Activated T-helper 1 cell treated with anti-CD3 and anti-CD28 coated beads, Interleukin-2, amount 50 U/mL, for 16 hours (primary cell): ENCODE measurements around the gene TP53INP2.
"Not testable (repeated sequence)": the region's sequence is repeated elsewhere in the genome, so short reads cannot be mapped to it uniquely, and the experiment has no call there.

Experiments
- DNase-seq, 2 donors: peaks; one replicate each; pipeline ENCODE4 v3.0.0-alpha.2; 2020; ENCODE audit warnings: low read depth in 1 of 2, low spot score in 1 of 2

The TP53INP2 gene, protein sequence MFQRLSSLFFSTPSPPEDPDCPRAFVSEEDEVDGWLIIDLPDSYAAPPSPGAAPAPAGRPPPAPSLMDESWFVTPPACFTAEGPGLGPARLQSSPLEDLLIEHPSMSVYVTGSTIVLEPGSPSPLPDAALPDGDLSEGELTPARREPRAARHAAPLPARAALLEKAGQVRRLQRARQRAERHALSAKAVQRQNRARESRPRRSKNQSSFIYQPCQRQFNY

DNA sequence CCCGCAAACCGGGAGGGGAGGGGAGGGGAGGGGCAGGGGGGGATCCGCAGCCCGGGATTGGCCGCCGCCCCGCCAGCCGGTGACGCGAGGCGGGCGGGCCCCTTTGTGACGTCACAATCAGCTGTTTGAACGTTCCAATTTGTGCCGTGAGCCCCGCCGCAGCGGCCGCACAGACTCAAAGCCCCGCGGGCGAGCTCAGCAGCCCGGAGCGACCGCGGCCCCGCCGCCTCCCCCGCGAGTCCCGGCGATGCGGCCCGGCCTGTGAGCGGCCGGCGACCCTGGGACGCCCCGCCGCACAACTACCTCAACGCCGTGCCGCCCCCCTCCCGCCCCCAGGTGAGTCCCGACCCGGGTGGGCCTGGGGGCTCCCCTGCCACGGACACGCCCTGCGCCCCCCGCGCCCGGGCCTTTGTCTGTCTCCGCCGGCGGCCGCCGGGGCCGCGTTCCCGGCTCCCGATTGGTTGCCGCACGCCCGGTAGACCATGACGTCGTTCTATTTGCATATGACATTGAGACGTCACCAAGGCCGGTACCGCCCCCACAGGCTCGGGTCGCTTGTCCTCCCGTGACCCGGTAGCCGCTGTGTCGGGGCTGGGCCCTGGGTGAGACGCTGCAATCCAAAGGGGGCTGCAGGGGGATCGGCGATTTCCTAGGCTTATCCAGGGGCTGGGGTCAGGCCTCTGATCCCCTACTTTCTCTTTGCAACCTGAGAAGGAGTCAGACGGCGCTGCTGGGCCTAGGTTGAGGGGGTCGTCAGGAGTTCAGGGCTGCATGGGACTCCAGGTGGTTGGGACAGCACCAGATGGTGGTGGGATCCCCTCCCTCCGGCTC lies at the start of gene TP53INP2:
TP53INP2 (plus strand) TSS at position 168 of the 831 bp plus-strand sequence. CDS start 4,396 bp downstream, outside the sequence.
- DNase-seq = peak; percentile 61 to 77

DNA sequence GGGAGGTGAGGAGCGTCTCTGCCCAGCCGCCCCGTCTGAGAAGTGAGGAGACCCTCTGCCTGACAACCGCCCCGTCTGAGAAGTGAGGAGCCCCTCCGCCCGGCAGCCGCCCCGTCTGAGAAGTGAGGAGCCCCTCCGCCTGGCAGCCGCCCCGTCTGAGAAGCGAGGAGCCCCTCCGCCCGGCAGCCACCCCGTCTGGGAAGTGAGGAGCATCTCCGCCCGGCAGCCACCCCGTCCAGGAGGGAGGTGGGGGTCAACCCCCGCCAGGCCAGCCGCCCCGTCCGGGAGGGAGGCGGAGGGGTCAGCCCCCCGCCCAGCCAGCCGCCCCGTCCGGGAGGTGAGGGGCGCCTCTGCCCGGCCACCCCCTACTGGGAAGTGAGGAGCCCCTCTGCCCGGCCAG lies 45.5 kb upstream of the TP53INP2 start:
- not testable (repeated sequence) for DNase-seq

DNA sequence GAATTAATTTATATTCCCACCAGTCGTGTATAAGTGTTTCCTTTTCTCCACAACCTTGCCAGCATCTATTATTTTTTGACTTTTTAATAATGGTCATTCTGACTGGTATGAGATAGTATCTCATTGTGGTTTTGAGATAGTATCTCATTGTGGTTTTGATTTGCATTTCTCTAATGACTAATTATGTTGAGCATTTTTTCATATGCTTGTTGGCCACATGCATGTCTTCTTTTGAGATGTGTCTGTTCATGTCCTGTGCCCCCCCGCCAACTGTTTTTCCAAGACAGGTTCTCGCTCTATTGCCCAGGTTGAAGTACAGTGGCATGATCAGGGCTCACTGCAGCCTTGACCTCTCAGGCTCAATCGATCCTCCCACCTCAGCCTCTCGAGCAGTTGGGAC lies 42.3 kb upstream of the TP53INP2 start:
- not testable (repeated sequence) for DNase-seq

DNA sequence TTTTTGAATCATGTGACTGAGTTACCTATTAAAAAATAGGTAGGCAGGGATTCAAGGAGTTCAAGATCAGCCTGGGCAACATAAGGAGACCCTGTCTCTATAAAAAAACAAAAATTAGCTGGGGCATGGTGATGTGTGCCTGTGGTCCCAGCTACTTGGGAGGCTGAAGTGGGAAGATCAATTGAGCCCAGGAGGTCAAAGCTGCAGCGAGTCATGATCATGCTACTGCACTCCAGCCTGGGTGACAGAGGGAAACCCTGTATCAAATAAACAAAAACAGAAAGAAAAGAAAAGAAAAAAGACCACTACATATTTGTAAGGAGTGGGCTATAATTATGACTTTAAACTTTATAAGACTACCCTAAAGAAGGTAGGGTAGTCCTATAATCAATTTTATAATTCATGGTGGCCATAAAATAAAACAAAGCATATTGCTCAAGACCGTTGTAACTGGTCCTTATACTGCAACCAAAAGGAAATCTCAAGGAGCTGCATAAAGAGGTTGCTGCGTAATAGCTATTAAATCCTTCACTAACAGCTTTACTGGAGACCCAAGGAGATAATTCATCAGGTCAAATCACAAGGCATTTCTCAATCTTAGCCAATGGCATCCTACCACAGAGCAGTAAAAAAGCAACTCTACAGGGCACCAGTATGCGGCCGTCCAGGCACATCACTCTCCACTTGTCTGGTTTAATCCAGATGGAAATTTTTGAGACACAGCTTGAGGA lies 40.8 kb upstream of the TP53INP2 start:
- no peak for DNase-seq

DNA sequence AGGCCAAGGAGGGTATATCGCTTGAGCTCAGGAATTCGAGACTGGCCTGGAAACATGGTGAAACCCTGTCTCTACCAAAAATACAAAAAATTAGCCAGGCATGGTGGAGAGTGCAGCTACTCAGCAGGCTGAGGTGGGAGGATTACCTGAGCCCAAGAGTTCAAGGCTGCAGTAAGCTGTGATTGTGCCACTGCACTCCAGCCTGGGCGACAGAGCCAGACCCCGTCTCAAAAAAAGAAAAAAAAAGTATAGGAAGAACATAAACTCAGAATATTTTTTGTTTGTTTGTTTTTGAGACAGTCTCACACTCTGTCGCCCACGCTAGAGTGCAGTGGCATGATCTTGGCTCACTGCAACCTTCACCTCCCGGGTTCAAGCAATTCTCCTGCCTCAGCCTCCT lies 39.4 kb upstream of the TP53INP2 start:
- not testable (repeated sequence) for DNase-seq

DNA sequence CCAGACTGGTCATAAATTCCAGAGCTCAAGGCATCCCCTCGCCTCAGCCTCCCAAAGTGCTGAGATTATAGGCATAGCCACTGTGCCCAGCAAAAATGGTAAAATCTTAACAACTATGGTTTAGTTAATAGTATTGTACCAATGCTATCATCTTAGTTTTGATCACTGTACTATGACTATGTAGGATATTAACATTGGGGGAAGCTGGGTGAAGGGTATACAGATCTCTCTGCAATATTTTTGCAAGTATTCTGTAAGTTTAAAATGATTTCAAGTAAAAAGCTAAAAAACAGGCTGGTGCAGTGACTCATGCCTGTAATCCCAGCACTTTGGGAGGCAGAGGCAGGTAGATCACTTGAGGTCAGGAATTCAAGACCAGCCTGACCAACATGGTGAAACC lies 35.0 kb upstream of the TP53INP2 start:
- DNase-seq = no peak

DNA sequence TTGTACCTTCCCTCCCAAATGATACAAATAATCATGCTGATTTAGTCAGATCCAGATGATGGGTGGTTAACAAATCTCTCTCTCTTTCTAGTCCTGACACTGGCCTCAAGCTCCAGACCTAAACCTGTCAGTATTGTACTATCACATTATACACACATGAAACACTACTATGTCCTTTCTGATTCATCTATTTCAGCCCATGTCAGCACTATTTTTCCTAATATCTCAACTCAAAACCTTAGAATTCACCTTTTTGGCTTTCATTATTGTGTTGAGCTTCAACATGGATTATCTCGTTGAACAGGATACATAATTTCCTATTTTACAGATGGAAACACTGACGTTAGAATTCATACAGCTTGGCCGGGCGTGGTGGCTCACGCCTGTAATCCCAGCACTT lies 30.7 kb upstream of the TP53INP2 start:
- DNase-seq = no peak

- no peak for DNase-seq
These were observed 28.6 kb upstream of the TP53INP2 start for GRCh38 chr20:34675561-34675960.

GRCh38 chr20:34675993-34676641 lies 28.0 kb upstream of the TP53INP2 start:
- DNase-seq = no peak

DNA sequence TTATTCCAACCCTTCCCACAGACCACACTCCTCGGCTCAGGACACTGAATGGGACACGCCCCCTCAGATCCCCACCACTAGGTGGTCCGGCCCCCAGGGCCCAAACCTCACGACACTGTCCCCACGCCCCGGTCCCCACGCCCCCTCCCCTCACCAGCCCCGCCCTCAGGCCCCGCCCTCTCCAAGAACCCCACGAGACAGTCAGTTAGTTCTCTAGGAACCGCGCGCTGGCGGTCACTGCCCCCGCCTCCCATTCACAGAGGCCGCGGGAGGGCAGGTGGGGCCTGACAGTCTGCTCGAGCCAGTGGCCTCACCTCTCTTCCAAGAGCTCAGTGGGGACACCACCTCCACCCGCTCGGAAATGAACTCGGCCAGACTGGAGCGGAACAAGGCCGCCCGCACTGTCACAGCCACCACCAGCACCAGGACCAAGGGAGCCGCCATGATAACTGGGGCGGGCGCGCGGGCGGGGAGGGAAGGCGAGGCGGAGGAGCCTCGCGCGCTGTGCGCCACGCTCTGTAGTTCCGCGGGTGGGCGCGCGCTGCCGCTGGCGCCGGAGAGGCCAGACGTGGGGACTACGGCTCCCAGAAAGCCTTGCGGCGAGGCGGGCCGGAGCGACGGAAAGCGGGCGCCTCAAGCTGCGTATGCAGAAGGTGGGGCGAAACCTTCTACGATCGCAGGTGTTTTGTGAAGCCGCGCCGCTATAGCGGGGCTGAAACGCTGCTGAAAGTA lies 27.3 kb upstream of the TP53INP2 start, which contains the start of gene PIGU:
PIGU (minus strand) TSS at position 451 of the 732 bp plus-strand sequence; CDS start at position 444, 7 bp downstream.
- DNase-seq = peak; percentile 91 to 93

DNA sequence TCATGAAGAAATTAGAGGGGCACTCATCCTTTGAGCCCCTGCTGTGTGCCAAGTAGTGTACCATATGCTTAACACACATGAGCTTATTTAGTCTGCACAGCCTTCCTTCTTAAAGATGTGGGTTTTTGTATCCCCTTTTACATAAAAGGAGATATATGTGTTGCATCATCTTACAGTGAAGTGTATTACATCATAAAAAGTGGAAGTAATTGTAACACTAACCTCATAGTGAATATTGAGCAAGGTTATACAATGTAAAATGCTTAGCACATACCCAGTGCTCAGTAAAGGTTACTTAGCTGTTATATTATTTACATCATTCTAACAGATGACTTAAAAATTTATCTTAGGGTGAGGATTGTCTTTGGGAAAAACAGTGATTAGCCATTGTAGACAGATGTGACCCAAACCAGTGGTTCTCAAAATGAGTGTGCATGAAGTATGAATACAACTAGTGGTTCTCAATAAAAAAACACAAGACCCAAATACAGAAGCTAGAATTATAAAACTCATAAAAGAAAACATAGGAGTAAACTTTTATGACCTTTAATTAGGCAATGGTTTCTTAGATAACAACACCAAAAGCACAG lies 23.5 kb upstream of the TP53INP2 start:
- DNase-seq = no peak

- DNase-seq = no peak
These were observed 20.5 kb upstream of the TP53INP2 start for GRCh38 chr20:34683667-34684066.

DNA sequence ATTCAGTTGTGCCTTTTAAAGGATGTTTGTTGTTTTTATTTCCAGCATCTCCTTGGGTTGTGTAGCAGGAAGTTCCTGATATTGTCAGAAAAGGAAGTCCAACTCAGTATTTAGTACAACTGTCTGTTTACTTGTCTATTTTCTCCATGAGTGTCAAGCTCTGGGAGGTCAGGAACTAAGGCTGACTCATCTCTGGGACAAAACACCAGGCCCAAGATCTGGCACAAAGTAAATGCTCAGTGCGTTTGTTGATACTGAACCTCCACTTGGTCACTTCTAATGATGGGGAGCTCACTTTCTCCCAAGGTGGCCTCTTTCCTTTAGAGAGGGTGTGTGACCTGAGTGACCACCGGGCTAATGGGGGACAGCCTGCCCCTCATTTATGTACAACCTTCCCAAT lies 14.7 kb upstream of the TP53INP2 start:
- no peak for DNase-seq

DNA sequence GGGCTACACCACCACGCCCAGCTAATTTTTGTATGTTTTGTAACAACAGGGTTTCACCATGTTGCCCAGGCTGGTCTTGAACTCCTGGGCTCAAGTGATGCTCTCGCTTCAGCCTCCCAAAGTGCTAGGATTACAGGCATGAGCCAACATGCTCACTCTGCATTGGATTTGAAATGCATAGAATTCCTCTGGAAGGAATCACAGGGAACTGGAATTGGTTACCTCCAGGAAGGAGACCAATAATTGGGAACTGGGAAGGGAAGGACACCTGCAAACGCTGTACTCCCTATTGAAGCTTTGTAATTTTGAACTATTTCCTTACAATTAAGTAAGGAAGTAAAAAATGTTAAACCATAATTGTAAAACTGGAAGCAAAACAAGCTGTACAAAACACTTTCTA lies 12.3 kb upstream of the TP53INP2 start:
- DNase-seq = no peak

DNA sequence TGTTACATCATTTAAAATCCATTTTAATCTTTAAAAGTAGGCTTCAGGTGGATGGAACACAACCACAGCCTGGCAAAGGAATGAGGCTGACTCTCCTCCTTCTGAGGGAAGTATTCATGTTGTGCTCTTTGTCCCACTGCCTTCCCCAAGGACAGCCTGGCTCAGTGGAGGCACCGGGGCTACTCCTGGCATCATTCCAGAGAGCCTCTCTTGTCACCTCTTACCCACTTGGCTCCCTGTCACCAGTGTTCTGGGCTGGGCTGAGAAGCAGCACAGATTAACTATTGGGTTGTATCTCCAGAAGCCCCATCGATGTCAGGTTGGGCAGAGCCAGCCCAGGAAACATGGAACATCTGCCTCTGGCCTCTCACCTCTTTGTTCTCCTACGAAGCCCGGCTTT lies 10.7 kb upstream of the TP53INP2 start:
- DNase-seq = no peak

DNA sequence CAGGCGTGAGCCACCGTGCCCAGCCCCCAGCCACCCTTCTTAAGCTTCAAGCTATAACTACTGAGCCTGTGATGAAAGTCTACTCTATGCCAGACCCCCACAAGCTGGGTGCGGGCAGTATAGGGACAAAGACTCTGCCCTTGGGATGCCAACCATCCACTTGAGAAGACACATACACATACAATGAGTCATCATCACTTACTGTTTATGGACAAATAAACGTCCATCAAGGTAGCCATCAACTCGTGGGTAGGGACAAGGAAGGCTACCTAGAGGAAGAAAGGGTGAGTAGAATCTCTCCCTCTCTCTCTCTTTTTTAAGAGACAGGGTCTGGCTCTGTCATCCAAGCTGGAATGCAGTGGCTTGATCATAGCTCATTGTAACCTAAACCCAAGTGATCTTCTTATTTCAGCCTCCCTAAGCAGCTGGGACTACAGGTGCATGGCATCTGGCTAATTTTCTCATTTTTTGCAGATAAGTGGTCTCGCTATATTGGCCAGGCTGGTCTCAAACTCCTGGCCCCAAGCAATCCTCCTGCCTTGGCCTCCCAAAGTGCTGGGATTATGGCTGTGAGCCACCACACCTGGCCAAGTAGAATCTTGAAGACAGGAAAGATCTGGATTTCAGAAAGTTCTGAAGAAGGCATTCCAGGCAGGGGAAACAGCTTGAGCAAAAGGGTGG lies 2.6 kb upstream of the TP53INP2 start:
- DNase-seq = no peak

GRCh38 chr20:34703061-34703423 lies 1.1 kb upstream of the TP53INP2 start:
- no peak for DNase-seq

GRCh38 chr20:34703424-34704176 lies 544 bp upstream of the TP53INP2 start:
- no peak for DNase-seq

GRCh38 chr20:34705008-34705396 lies 858 bp downstream of the TP53INP2 start:
- DNase-seq = no peak
